Measurements from ENCODE around the gene PRPS2. TPM values are rescaled to one million over a fixed set of nuclear protein-coding genes. Genes with fewer than 3 reads are reported as not detected.

The PRPS2 gene
- total and polyA plus RNA-seq, 10 donors: 18.6 to 34.9 (median 25.2) TPM

- Histone ChIP-seq H3K27me3 (replicated peaks in 1 of 7) (no peaks in the 10 kb centered on the region), H3K4me3 (peak overlapping the region in 2 of 8 donors; percentile 0 to 53), H3K4me1 (peaks cover 0 to 42% (median 5%) of the 10 kb centered on the region in 6 donors), H3K27ac (peak overlapping the region in 5 of 8 donors; percentile 14 to 78 (median 71)), H3K9me3 (peaks cover 0 to 7% (median 0%) of the 10 kb centered on the region in 8 donors), H3K36me3 (no peaks in the 10 kb centered on the region)
- no peak for DNase-seq
- TF ChIP-seq, protein P1, sequence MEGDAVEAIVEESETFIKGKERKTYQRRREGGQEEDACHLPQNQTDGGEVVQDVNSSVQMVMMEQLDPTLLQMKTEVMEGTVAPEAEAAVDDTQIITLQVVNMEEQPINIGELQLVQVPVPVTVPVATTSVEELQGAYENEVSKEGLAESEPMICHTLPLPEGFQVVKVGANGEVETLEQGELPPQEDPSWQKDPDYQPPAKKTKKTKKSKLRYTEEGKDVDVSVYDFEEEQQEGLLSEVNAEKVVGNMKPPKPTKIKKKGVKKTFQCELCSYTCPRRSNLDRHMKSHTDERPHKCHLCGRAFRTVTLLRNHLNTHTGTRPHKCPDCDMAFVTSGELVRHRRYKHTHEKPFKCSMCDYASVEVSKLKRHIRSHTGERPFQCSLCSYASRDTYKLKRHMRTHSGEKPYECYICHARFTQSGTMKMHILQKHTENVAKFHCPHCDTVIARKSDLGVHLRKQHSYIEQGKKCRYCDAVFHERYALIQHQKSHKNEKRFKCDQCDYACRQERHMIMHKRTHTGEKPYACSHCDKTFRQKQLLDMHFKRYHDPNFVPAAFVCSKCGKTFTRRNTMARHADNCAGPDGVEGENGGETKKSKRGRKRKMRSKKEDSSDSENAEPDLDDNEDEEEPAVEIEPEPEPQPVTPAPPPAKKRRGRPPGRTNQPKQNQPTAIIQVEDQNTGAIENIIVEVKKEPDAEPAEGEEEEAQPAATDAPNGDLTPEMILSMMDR (IDR thresholded peaks at IDR 0.05 in 8 of 11, conservative IDR thresholded peaks at IDR 0.05 in 3 of 11): no peak
- TF ChIP-seq POLR2AphosphoS5 (IDR thresholded peaks at IDR 0.05): no peak
- intact Hi-C loops (cut with DNase I; ENCODE audit: low total_unique reads): no loop called here
- 60 to 72% (median 66%) methylated on average over 4 of the region's 4 CpGs for WGBS, 5 donors
Observed at GRCh38 chrX:12868747-12869146, 77.5 kb downstream of the PRPS2 start.

GRCh38 chrX:12871257-12871656 is 80.0 kb downstream of the PRPS2 start:
- intact Hi-C loops (cut with DNase I; ENCODE audit: low total_unique reads): no loop called here
- Histone ChIP-seq H3K4me3 (no peak overlapping the region), H3K9me3 (no peaks in the 10 kb centered on the region), H3K36me3 (no peaks in the 10 kb centered on the region), H3K4me1 (peaks cover 0 to 46% (median under 1%) of the 10 kb centered on the region in 6 donors), H3K27me3 (replicated peaks in 1 of 7) (no peaks in the 10 kb centered on the region), H3K27ac (no peak overlapping the region)
- TF ChIP-seq POLR2AphosphoS5 (IDR thresholded peaks at IDR 0.05) (no peak), POLR2A (IDR thresholded peaks at IDR 0.05) (no peak)
- TF ChIP-seq, protein P1 (IDR thresholded peaks at IDR 0.05 in 8 of 11, conservative IDR thresholded peaks at IDR 0.05 in 3 of 11): no peak
- WGBS, 5 donors: 72 to 88% (median 85%) methylated on average over 6 of the region's 6 CpGs
- DNase-seq: no peak

DNA sequence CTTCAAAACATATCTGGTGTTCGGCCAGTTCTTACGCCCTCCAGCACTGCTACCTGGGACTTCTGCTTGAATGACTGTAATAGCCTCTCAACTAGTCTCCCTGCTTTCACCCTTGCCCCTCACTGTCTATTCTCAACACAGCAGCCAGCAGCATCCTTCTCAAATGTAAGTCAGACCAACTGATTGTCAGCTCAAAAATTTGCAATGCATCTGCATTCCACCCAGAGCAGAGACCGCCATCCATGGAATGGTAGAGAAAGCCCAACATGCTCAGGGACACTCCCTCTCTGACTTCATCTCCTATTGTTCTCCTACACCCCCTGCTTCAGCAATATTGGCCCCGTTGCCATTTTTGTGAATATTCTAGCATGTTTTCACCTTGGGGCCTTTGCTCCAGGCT is 81.5 kb downstream of the PRPS2 start:
- H3K27me3 ChIP-seq (replicated peaks in 1 of 7): no peaks in the 10 kb centered on the region
- no peak for DNase-seq
- intact Hi-C loops (cut with DNase I; ENCODE audit: low total_unique reads): no loop called here

More for the DNA sequence above, 81.5 kb downstream of the PRPS2 start:
- no peaks in the 10 kb centered on the region for H3K36me3 ChIP-seq
- H3K27ac ChIP-seq: no peak overlapping the region
- 83 to 100% (median 89%) methylated on average over 4 of the region's 4 CpGs for WGBS, 5 donors
- H3K4me3 ChIP-seq: no peak overlapping the region
- peaks cover 0 to 44% (median 0%) of the 10 kb centered on the region in 6 donors for H3K4me1 ChIP-seq
- TF ChIP-seq POLR2AphosphoS5 (IDR thresholded peaks at IDR 0.05) (no peak), POLR2A (IDR thresholded peaks at IDR 0.05) (no peak)
- TF ChIP-seq, protein P1 (IDR thresholded peaks at IDR 0.05 in 8 of 11, conservative IDR thresholded peaks at IDR 0.05 in 3 of 11): no peak
- no peaks in the 10 kb centered on the region for H3K9me3 ChIP-seq

Other genes with a start within 250 kb of the PRPS2 start
- gene TLR7, start 75.7 kb downstream of the PRPS2 start, total RNA-seq: 1 to 10 TPM; 4.6 to 9.2 (median 5.2) TPM
- gene TLR7, start 75.7 kb downstream of the PRPS2 start, polyA plus RNA-seq: 1 to 10 TPM; 2.5 to 2.9 (median 2.7) TPM
- 10 to 100 TPM; 19.9 to 76.5 (median 35.7) TPM for gene TLR8, start 115.2 kb downstream of the PRPS2 start, total RNA-seq
- 1 to 10 TPM; 1.1 to 3.5 (median 1.5) TPM for gene TLR8, start 115.2 kb downstream of the PRPS2 start, polyA plus RNA-seq
- over 10,000 TPM in 3 of 7 donors, 1,000 to 10,000 TPM in 4; 6,343 to 12,135 (median 6,919) TPM for gene TMSB4X, start 183.7 kb downstream of the PRPS2 start, total RNA-seq
- gene TMSB4X, start 183.7 kb downstream of the PRPS2 start, polyA plus RNA-seq: over 10,000 TPM; 14,844 to 19,174 (median 17,521) TPM